RWPE2 (cell line): Measurements from ENCODE around the gene NALF2.

ENCODE experiments used
- ATAC-seq: fragments of 200-7000 bp; cut with Tn5 transposase; 3 replicates; pipeline ENCODE4 v1.9.1; 2021; ENCODE audit warnings: low read depth
- DNase-seq: peaks from one replicate; pipeline ENCODE4 v3.0.0-alpha.2; 2020; ENCODE audit warnings: low spot score
- H3K27ac ChIP-seq: fragments of 450-650 bp; 2 replicates; pipeline ENCODE4 v1.5.1; 2017; ENCODE audit warnings: mild to moderate bottlenecking; ENCODE audit not compliant: poor library complexity, severe bottlenecking
- H3K27me3 ChIP-seq: fragments of 250-450 bp; sonication (Bioruptor Pico); 2 replicates; pipeline ENCODE4 v1.5.1; 2021; ENCODE audit warnings: mild to moderate bottlenecking, moderate library complexity; ENCODE audit not compliant: insufficient read depth, poor library complexity, severe bottlenecking
- H3K36me3 ChIP-seq: fragments of 250-450 bp; sonication (Bioruptor Pico); 2 replicates; pipeline ENCODE4 v1.5.1; 2020; ENCODE audit warnings: low read depth, mild to moderate bottlenecking, moderate library complexity
- H3K4me1 ChIP-seq: fragments of 250-450 bp; sonication (Bioruptor Pico); 2 replicates; pipeline ENCODE4 v1.5.1; 2021; ENCODE audit warnings: mild to moderate bottlenecking, moderate library complexity; ENCODE audit not compliant: insufficient read depth, poor library complexity, severe bottlenecking
- H3K4me3 ChIP-seq: fragments of 250-450 bp; sonication (Bioruptor Pico); 2 replicates; pipeline ENCODE4 v1.5.1; 2021; ENCODE audit warnings: mild to moderate bottlenecking, moderate library complexity; ENCODE audit not compliant: severe bottlenecking
- H3K9me3 ChIP-seq: fragments of 250-450 bp; sonication (Bioruptor Pico); 2 replicates; pipeline ENCODE4 v1.5.1; 2021; ENCODE audit warnings: mild to moderate bottlenecking, moderate library complexity; ENCODE audit not compliant: severe bottlenecking
- TF ChIP-seq, protein P1 (sequence below): fragments of 450-650 bp; IDR thresholded peaks from one replicate; pipeline ENCODE4 v1.5.1; 2017; ENCODE audit warnings: mild to moderate bottlenecking, moderate library complexity; ENCODE audit not compliant: poor library complexity, severe bottlenecking

The NALF2 gene

DNA sequence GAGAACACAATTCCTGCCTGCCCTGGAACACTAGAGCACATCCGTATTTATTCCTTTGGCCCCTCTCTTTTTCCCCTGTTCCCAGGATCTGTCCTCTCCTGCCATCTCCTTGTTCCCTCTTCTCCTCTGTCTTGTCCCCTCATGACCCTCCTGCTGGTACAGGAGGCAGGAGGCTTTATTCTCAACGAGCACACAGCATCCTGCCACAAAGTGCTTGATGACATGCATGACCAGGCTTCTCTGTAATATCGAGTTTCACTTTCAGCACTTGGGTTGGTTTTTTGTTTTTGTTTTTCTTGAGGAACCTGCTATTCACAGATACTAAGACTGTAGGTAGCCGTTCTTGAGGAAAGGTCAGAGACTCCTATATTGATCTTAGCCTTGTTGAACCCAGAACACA is 35.3 kb downstream of the NALF2 start:
- no peak overlapping the region for H3K4me3 ChIP-seq
- DNase-seq (no peak), ATAC-seq (no peak)
- no peak overlapping the region for H3K27ac ChIP-seq
- TF ChIP-seq, protein P1, sequence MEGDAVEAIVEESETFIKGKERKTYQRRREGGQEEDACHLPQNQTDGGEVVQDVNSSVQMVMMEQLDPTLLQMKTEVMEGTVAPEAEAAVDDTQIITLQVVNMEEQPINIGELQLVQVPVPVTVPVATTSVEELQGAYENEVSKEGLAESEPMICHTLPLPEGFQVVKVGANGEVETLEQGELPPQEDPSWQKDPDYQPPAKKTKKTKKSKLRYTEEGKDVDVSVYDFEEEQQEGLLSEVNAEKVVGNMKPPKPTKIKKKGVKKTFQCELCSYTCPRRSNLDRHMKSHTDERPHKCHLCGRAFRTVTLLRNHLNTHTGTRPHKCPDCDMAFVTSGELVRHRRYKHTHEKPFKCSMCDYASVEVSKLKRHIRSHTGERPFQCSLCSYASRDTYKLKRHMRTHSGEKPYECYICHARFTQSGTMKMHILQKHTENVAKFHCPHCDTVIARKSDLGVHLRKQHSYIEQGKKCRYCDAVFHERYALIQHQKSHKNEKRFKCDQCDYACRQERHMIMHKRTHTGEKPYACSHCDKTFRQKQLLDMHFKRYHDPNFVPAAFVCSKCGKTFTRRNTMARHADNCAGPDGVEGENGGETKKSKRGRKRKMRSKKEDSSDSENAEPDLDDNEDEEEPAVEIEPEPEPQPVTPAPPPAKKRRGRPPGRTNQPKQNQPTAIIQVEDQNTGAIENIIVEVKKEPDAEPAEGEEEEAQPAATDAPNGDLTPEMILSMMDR, result no peak
- no peaks in the 10 kb centered on the region for H3K9me3 ChIP-seq
- no peaks in the 10 kb centered on the region for H3K36me3 ChIP-seq
- no peaks in the 10 kb centered on the region for H3K27me3 ChIP-seq
- H3K4me1 ChIP-seq, result no peaks in the 10 kb centered on the region

DNA sequence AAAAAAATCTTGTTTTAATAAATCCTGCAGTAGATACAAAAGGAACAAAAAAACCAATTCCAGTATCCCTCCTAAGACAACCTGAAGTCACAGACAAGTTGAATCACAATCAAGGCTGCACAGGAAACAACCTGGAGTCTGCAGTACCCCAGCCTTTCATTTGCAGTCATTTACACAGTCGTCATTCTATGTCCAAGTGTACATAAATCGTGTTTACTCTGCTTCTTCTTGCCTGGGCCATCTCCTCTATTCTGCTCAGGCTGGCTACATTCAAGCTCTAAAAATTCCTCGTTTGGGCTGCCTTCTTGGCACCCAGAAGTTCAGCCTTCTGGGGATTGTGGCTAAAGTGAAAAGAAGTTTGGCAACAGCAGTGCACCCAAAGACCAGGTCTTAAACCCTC is 37.8 kb downstream of the NALF2 start:
- H3K9me3 ChIP-seq, result no peaks in the 10 kb centered on the region
- no peaks in the 10 kb centered on the region for H3K4me1 ChIP-seq
- TF ChIP-seq, protein P1, result no peak
- DNase-seq (no peak), ATAC-seq (no peak)
- no peak overlapping the region for H3K27ac ChIP-seq
- H3K27me3 ChIP-seq, result no peaks in the 10 kb centered on the region
- no peaks in the 10 kb centered on the region for H3K36me3 ChIP-seq
- H3K4me3 ChIP-seq, result no peak overlapping the region

DNA sequence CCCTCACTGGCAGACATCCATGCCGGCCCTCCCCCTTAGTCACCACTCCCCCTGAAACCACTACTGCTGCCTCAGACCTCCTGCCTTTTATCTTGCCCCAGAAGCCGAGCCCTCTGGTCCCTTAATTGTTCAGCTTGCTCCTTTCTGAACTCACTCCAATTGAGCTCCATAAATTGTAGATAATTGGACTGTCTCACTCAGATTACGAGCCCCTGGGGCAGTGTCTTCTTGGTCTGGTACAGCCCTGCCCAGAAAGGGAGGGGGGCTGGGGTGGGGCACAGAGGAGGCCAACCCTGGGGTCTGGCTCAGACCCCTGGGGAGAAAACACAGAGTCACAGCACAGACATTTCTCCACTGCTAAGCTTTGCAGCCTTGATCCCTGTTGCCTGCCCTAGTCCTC is 39.4 kb downstream of the NALF2 start:
- H3K4me3 ChIP-seq, result no peak overlapping the region
- TF ChIP-seq, protein P1, result no peak
- no peaks in the 10 kb centered on the region for H3K9me3 ChIP-seq
- DNase-seq, result no peak
- H3K27ac ChIP-seq, result no peak overlapping the region
- no peaks in the 10 kb centered on the region for H3K4me1 ChIP-seq
- no peaks in the 10 kb centered on the region for H3K36me3 ChIP-seq
- ATAC-seq, result no peak
- no peaks in the 10 kb centered on the region for H3K27me3 ChIP-seq

DNA sequence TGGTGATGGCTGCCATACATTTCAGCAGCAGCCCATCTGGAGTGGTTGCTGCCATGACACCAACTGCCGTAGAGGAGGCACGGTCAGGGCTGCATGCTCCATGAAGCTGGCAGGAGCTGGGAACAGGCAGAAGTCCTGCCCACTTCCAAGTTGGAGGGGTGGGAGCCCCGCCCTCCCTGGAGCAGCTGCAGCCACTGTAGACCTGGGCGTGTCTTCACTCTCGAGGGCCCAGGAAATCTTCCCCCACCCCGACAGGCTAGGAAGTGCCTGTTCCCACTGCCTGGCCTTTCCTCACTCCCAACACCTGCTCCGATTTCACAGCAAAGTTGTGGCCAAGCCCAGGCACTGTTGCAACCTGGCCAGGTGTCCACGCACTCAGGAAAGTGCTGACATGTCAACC is 42.3 kb downstream of the NALF2 start:
- no peaks in the 10 kb centered on the region for H3K4me1 ChIP-seq
- no peaks in the 10 kb centered on the region for H3K36me3 ChIP-seq
- H3K9me3 ChIP-seq, result no peaks in the 10 kb centered on the region
- ATAC-seq (no peak), DNase-seq (no peak)
- H3K27me3 ChIP-seq, result no peaks in the 10 kb centered on the region
- TF ChIP-seq, protein P1, result no peak
- H3K4me3 ChIP-seq, result no peak overlapping the region
- H3K27ac ChIP-seq, result no peak overlapping the region

DNA sequence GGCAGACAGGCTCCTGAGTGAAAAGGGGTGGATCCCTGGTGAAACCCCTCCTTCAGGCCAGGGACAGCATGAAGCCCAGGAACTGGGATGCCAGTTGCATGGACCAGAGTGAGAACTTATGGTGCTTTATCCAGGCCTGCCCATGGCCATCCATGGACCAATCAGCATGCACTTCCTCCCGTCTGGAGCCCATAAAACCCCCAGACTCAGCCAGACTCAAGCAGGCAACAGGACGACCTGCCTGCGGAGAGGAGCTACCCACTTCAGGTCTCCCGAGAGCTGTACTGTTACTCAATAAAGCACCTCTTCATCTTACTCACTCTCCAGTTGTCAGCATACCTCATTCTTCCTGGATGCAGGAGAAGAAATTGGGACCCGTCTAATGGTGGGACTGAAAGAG is 42.9 kb downstream of the NALF2 start:
- Histone ChIP-seq H3K4me1 (no peaks in the 10 kb centered on the region), H3K36me3 (no peaks in the 10 kb centered on the region), H3K27me3 (no peaks in the 10 kb centered on the region), H3K4me3 (no peak overlapping the region), H3K9me3 (no peaks in the 10 kb centered on the region), H3K27ac (no peak overlapping the region)
- no peak for DNase-seq
- ATAC-seq, result no peak
- TF ChIP-seq, protein P1, result no peak
